DMS79 treated with DMSO at 0.1 percent for 48 hours (cell line): Measurements from ENCODE around the gene TOX2.

ENCODE experiments used
- DNase-seq: peaks from one replicate; lab custom pipeline; 2025; lab: John Stamatoyannopoulos, UW

The TOX2 gene

DNA sequence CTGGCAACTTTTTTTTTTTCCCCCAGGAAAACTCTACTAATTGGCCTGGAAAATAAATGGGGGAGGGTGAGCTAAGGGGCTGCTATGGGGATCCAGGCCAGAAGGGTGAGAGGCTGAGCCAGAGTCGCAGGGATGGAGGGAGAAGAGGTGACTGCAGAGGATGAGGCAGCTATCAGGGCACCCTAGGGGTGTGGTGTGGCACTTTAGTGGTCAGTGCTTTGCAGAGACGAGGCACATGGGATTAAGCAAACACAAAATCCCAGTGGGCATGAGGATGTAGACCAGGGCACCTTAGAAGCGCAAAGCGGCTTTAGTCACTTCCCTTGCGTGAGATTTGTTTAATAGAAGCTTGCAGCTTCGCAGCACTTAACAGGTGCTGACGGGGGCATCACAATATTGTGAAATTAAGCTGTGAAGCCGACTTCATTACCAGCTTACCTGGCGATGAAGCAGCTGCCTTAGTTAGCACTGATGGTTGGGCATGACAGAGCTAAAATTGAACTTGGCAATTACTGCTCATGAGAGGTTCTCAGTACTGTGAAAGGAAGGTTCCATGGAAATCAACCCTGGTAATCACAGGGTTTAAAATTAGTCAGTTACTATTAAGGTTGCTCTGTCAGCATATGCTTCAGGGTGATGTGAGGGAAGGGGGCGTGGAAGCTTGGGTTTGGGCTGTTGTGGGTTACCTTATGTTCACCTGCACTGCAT is 26.0 kb downstream of the TOX2 start:
- DNase-seq = no peak

DNA sequence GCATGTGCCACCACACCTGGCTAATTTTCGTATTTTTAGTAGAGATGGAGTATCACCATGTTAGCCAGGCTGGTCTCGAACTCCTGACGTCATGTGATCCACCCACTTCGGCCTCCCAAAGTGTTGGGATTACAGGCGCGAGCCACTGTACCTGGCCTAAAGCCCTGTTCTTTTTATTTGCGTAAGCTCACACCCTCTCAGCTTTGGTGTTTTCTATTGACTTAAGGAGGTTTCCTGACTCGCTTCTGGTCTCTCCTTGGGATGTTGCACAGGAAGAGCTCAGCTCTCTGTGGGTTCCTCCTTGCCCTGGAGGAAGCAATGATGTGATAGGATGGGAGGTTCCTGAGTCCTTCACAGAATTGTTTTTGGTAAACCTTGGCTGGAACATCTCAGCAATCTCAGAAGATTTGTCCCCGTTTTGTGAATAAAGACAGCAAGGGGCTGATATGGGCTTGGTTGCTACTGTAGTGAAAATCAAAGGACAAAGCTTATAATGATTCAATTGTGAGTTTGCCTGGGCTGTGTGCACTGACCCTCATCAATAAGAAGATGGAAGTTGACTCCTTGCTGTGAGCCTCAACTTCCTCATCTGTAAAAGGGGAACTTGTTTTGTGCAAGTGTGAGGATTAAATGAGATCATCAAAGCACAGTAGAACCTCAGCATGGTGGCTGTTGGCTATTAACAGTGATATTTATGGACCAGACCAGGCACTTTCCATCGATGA is 27.0 kb downstream of the TOX2 start:
- no peak for DNase-seq

GRCh38 chr20:43942201-43942590 is 27.5 kb downstream of the TOX2 start:
- DNase-seq = no peak

GRCh38 chr20:43942667-43943285 is 28.1 kb downstream of the TOX2 start:
- DNase-seq = peak; percentile 30

- DNase-seq = no peak
These were observed 29.1 kb downstream of the TOX2 start for GRCh38 chr20:43943725-43944124.

DNA sequence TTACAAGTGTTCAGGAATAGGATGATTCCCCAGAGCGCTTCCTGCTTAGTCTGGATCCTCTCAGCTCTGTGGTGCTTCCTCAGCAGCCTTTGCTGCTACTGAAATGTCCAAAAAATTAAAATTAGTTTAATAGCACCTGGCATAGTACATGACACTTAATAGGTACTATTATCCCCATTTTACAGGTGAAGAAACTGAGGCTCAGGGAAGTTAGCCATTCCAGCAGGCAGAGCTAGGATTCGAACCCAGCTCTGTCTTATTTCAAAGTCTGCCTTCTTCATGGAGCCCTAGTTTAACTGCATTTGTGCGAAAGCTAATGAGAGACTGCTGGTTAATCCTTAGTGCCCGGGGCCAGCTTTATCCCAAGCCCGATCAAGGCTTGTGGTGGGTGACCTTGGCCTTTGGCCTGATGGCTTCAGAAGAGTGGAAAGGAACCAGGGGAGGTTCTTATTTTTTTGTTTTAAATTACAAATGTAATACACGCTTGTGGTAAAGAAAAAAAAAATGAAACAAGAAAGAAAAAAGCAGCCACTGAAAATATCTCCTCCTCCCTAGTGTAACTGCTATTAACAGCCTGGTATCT is 30.1 kb downstream of the TOX2 start:
- DNase-seq = no peak

GRCh38 chr20:43945391-43946205 is 30.9 kb downstream of the TOX2 start:
- DNase-seq = peak; percentile 24

DNA sequence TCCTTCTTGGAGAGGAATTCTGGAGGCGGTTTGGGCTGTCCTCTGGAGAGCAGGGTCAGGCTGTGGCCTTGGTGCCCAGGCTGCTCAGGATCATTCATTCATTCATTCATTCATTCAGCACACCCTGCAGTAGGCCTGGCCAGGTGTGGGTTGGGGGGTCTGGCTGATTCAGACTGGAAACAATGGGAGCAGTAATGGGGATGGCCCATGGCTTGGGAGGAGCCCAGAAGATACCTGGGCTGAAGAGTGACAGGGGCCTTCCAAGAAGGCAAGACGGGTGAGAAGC is 31.5 kb downstream of the TOX2 start:
- no peak for DNase-seq

GRCh38 chr20:43946659-43947315 is 32.1 kb downstream of the TOX2 start:
- no peak for DNase-seq

- no peak for DNase-seq
These were observed 32.7 kb downstream of the TOX2 start for GRCh38 chr20:43947316-43947710.

DNA sequence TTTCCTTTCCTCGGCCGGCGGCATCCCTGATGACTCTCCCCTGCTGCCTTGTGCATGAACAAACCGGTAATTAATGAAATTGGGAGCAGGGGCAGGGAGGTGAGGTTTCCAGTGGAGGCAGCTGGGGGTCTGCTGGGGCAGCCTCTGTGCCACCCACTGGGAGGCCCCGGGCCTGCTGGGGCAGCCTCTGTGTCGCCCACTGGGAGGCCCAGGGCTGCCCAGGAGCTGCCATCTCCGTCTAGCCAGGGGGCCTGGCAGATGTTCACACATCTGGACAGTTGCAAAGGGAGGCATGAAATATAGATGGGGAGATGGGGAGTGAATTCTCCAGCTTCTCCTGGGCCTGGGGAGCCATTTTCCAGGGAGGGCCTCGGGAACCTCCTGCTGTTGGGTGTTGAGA is 33.8 kb downstream of the TOX2 start:
- no peak for DNase-seq

DNA sequence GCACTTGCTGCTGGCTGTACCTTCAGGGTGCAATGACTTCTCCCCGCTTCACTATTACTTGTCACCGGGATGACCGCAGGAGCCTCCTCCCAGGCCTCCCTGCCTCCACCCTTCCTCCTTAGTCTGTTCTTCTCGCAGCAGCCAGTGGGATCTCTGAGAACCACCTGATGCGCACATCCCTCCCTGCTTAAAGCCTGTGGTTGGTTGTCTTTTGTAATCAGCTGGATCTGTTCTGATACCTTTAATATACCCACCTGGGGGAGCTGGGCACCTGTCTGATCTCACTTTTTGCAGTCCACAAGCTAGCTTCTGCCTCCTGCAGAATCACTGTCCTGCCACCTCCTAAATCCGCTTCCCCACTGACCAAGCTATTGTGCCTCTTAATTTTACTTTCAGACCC is 34.6 kb downstream of the TOX2 start:
- DNase-seq = no peak

GRCh38 chr20:43949741-43950618 is 35.3 kb downstream of the TOX2 start:
- DNase-seq = no peak

GRCh38 chr20:43953919-43954592 is 39.4 kb downstream of the TOX2 start:
- no peak for DNase-seq

DNA sequence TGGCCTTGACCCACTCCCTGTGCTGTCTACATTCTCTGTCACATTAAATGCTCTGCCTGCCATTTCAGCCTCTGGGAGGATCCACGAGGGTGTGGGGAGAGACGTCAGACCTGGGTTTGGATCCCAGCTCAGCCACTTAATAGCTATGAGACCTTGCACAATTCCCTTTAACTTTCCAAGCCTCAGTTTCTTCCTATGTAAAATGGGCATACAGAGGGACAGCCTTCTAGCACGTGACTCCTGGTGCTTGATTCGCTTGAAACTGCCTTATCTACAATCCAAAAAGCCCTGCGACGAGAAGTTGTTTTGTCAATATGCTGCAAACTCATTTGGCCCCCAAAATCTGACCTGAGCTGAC is 40.0 kb downstream of the TOX2 start:
- DNase-seq = no peak

DNA sequence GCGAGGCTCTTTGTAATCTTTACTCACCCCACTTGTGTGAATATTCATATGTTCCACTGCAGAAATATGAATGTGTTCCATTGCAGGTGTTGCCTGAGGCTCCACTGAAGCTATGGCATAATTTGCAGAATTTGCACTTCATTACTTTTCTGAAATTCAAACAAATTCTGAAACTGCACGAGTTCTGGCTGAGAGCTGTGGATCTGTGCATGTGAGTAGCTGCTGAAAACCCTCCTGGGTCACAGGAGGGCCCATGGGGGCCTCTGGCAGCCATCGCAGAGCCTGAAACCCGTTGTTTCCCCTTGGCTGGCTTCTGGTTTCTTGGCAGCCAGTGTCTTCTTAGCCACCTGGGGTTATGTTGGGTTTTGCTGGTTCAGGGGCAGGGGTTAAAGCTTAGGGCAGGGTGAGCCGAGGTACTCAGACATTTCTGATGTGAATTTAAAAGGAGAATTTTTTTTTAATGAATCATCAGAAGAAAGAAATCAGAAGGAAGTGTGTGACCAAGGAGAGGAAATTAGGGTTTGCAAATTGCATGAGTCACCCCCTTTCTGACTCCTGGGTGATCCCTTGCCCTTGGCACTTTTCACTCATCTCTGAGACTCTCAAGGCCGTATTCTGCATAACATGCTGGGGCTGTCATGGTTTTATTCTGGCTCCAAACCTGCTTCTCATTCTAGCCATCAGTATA is 40.6 kb downstream of the TOX2 start:
- peak; percentile 54 for DNase-seq

DNA sequence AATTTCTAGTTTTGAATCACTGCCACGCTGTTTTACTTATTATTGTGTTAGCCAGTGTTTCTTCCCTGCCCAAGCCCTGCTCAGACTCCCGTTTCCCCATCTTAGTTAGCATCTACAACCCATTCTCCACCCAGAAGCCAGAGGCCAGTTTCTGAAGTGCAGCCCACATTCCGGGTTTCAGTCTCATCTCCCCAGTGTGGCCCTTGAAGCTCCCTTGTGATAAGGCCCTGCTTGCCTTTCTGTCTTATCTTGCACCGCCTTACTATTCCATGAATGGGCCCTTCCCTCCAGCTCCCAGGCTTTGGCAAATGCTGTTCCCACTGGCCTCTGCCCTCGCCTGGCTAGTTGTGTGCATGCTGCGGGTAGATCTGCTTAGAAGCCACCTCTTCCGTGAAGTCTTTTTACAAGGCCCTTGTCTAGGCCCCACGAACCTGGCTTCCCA is 41.1 kb downstream of the TOX2 start:
- DNase-seq = no peak

GRCh38 chr20:43957392-43957791 is 42.7 kb downstream of the TOX2 start:
- DNase-seq = no peak

GRCh38 chr20:43958626-43959025 is 44.0 kb downstream of the TOX2 start:
- DNase-seq = no peak
